ENCODE measurements around the gene GDPD4. TPM values are rescaled to one million over a fixed set of nuclear protein-coding genes. Genes with fewer than 3 reads are reported as not detected.

GDPD4 gene
- total and polyA plus RNA-seq, 4 experiments from 2014 or later, result not detected

DNA sequence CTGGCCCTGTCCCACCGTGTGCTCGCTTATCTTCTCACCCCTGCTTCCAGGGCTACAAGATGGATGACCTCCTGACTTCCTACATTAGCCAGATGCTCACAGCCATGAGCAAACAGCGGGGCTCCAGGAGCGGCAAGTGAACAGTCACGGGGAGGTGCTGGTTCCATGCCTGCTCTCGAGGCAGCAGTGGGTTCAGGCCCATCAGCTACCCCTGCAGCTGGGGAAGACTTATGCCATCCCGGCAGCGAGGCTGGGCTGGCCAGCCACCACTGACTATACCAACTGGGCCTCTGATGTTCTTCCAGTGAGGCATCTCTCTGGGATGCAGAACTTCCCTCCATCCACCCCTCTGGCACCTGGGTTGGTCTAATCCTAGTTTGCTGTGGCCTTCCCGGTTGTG, 86.9 kb downstream of the GDPD4 start:
- no peak overlapping the region for H3K4me3 Mint-ChIP-seq
- Histone ChIP-seq H3K4me3 (ENCODE audit: low read length in 2 of 2) (no peak overlapping the region), H3K4me1 (ENCODE audit: insufficient read depth, low read length) (no peaks in the 10 kb centered on the region), H3K9me3 (ENCODE audit: control insufficient read depth in 1 of 2, low read length in 2 of 2) (no peaks in the 10 kb centered on the region), H3K36me3 (ENCODE audit: insufficient read depth, low read length) (no peaks in the 10 kb centered on the region), H3K27ac (ENCODE audit: low read depth, low read length) (no peak overlapping the region), H3K27me3 (ENCODE audit: insufficient read depth, low read length) (no peaks in the 10 kb centered on the region)
- peaks cover 0 to 8% (median 0%) of the 10 kb centered on the region in 8 donors for H3K9me3 Mint-ChIP-seq
- no peaks in the 10 kb centered on the region for H3K4me1 Mint-ChIP-seq
- ChIA-PET POLR2A (ENCODE audit: partially characterized antibody) (no interaction called here), CTCF (ENCODE audit: partially characterized antibody) (no interaction called here)
- intact Hi-C loops (cut with micrococcal nuclease), result no loop called here
- H3K27me3 Mint-ChIP-seq, result peaks cover 0 to under 1% of the 10 kb centered on the region in 2 donors
- DNase-seq, result no peak
- no peak overlapping the region for H3K27ac Mint-ChIP-seq
- no peaks in the 10 kb centered on the region for H3K36me3 Mint-ChIP-seq

DNA sequence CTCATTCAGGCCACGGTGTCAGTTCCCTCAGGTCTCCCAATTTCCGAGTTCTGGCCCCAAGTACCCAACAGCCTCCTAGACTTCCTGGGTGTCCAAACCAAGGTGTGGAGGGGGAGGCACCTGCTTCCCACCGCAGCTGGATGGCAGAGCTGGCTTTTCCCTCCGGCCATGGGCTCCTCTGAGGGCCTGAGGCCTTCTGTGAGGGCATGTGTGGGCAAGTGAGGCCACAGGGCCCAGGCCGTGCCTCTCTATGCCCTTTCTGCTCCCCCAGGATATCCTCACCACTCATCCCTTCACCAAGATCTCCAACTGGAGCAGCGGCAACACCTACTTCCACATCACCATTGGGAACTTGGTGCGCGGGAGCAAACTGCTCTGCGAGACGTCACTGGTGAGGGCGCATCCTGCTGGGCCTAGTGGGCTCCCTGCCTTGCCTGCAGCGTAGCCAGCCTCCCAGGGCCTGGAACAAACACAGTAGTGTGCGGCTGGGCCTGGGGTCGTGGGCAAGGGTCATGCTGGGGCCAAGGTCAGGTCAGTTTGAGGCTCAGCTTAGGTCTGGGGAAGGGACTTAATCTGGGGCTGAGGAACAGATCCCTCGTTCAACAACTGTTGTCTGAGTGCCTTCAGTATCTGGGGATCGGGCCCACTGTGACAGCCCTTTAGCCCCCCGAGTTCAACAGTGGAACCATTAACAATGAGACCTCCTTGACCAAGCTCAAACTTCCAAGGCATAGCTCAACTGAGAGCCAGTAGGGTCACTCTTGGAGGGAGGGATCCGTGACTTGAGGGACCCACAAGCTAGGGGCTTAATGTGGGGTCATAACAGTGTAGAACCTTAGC, 87.7 kb downstream of the GDPD4 start:
- CTCF ChIA-PET (ENCODE audit: partially characterized antibody), result no interaction called here
- Mint-ChIP-seq H3K27me3 (no peaks in the 10 kb centered on the region), H3K4me1 (no peaks in the 10 kb centered on the region), H3K4me3 (no peak overlapping the region), H3K36me3 (no peaks in the 10 kb centered on the region), H3K9me3 (peaks cover 0 to 2% (median 0%) of the 10 kb centered on the region in 8 donors), H3K27ac (no peak overlapping the region)
- no peaks in the 10 kb centered on the region for H3K27me3 ChIP-seq (ENCODE audit: insufficient read depth, low read length)
- intact Hi-C loops (cut with micrococcal nuclease), result no loop called here
- H3K36me3 ChIP-seq (ENCODE audit: insufficient read depth, low read length), result no peaks in the 10 kb centered on the region
- no peak for DNase-seq
- H3K4me3 ChIP-seq (ENCODE audit: low read length in 2 of 2), result no peak overlapping the region
- H3K9me3 ChIP-seq (ENCODE audit: control insufficient read depth in 1 of 2, low read length in 2 of 2), result no peaks in the 10 kb centered on the region
- H3K4me1 ChIP-seq (ENCODE audit: insufficient read depth, low read length), result no peaks in the 10 kb centered on the region
- POLR2A ChIA-PET (ENCODE audit: partially characterized antibody), result no interaction called here
- no peak overlapping the region for H3K27ac ChIP-seq (ENCODE audit: low read depth, low read length)

DNA sequence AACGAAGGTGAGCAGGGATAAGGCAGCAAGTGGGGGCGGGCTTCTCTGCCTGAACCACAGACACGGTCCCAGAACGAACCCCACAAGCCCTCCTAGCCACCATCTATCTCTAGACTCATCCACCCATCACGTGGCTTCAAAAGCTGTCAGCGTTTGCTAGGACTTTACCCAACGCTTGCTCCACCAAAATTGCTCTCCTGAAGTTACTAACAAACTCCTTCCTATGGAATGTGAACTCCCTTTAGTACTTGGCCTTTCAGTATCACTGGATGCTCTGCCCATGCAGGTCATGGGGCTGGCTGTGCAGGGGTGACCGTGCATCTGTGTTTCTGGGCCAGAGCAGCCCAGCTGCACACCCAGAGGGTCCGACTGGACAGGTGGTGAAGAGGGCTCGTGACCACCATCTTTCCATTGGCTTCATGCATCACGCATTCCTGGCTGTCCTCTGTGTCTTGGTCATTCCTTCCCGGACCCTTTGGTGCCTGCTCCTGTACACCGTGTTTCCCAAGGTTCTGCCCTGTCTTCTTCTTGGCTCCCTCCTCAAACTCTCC, 88.4 kb downstream of the GDPD4 start:
- Histone ChIP-seq H3K27me3 (ENCODE audit: insufficient read depth, low read length) (no peaks in the 10 kb centered on the region), H3K36me3 (ENCODE audit: insufficient read depth, low read length) (no peaks in the 10 kb centered on the region), H3K9me3 (ENCODE audit: control insufficient read depth in 1 of 2, low read length in 2 of 2) (no peaks in the 10 kb centered on the region), H3K4me1 (ENCODE audit: insufficient read depth, low read length) (no peaks in the 10 kb centered on the region), H3K27ac (ENCODE audit: low read depth, low read length) (no peak overlapping the region), H3K4me3 (ENCODE audit: low read length in 2 of 2) (no peak overlapping the region)
- Mint-ChIP-seq H3K9me3 (no peaks in the 10 kb centered on the region), H3K4me1 (no peaks in the 10 kb centered on the region), H3K27ac (no peak overlapping the region), H3K36me3 (no peaks in the 10 kb centered on the region), H3K27me3 (no peaks in the 10 kb centered on the region), H3K4me3 (no peak overlapping the region)
- ChIA-PET CTCF (ENCODE audit: partially characterized antibody) (no interaction called here), POLR2A (ENCODE audit: partially characterized antibody) (no interaction called here)
- no peak for DNase-seq
- intact Hi-C loops (cut with micrococcal nuclease), result no loop called here

DNA sequence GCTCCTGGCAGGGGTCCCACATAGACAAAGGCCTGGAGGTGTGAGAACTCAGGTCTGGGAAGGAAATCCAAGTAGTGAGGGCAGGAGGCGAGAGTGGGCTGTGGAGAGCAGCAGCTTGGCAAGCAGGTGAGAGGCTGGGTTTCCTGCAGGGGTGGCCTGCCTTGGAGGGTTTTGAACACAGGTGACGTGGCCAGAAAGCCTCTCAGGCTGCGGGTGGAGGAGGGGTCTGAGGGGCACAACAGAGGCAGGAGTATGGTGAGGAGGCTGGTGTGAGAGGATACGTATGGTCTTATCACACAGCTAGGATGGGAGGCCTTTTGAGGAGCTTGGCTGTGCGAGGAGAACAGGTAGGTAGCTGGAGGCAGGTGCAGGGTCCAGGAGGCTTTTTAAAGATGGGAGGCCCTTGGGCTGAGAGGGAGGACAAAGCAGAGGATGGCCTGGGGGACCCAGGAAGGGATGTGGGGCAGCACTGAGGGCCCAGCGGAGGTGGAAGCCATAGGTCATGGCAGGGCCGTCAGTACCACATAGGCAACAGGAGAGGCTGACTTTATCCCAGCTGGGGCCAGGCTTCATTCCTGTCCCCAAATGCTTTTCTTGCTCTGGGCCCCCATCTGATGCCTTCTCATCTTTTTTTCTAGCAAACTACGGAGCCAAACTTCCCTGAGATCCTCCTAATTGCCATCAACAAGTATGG, 89.0 kb downstream of the GDPD4 start:
- Histone ChIP-seq H3K4me3 (ENCODE audit: low read length in 2 of 2) (no peak overlapping the region), H3K9me3 (ENCODE audit: control insufficient read depth in 1 of 2, low read length in 2 of 2) (no peaks in the 10 kb centered on the region), H3K27me3 (ENCODE audit: insufficient read depth, low read length) (no peaks in the 10 kb centered on the region), H3K27ac (ENCODE audit: low read depth, low read length) (no peak overlapping the region), H3K36me3 (ENCODE audit: insufficient read depth, low read length) (no peaks in the 10 kb centered on the region), H3K4me1 (ENCODE audit: insufficient read depth, low read length) (no peaks in the 10 kb centered on the region)
- no peak overlapping the region for H3K27ac Mint-ChIP-seq
- H3K9me3 Mint-ChIP-seq, result no peaks in the 10 kb centered on the region
- H3K4me3 Mint-ChIP-seq, result no peak overlapping the region
- no peak for DNase-seq
- no peaks in the 10 kb centered on the region for H3K4me1 Mint-ChIP-seq
- H3K36me3 Mint-ChIP-seq, result no peaks in the 10 kb centered on the region
- intact Hi-C loops (cut with micrococcal nuclease), result no loop called here
- POLR2A ChIA-PET (ENCODE audit: partially characterized antibody), result no interaction called here
- CTCF ChIA-PET (ENCODE audit: partially characterized antibody), result no interaction called here
- no peaks in the 10 kb centered on the region for H3K27me3 Mint-ChIP-seq

DNA sequence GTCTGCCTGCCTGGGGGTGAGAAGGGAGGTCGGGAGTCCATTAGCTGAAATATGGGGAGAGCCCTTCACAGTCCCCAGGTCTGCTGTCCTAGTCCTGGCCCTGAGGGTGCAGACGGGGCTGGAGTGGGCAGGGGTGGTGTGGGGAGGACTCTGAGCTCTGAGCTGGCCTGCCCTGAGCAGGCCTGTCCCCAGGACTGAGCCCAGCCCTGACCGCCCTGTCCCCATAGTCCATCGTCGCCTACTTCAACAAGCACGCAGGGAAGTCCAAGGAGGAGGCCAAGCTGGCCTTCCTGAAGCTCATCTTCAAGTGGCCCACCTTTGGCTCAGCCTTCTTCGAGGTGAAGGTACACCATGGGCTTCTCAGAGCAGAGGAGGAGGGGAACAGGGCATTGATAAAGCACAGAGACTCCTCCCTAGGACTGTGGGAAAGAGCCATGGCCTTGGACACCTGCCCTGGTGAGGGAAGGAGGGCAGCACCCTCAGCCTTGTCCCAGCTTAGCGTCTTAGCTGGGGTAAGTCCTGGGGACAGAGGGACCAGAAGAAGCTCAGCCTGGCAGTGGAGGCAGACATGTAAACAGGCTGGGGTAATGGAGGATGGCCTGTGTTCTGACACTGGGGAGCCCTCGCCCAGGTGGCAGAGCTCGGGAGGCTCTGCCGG, 89.8 kb downstream of the GDPD4 start:
- ChIA-PET CTCF (ENCODE audit: partially characterized antibody) (no interaction called here), POLR2A (ENCODE audit: partially characterized antibody) (no interaction called here)
- Mint-ChIP-seq H3K36me3 (no peaks in the 10 kb centered on the region), H3K4me3 (no peak overlapping the region), H3K4me1 (no peaks in the 10 kb centered on the region), H3K27ac (no peak overlapping the region), H3K27me3 (no peaks in the 10 kb centered on the region), H3K9me3 (no peaks in the 10 kb centered on the region)
- intact Hi-C loops (cut with micrococcal nuclease), result no loop called here
- Histone ChIP-seq H3K4me3 (ENCODE audit: low read length in 2 of 2) (no peak overlapping the region), H3K9me3 (ENCODE audit: control insufficient read depth in 1 of 2, low read length in 2 of 2) (no peaks in the 10 kb centered on the region), H3K36me3 (ENCODE audit: insufficient read depth, low read length) (no peaks in the 10 kb centered on the region), H3K4me1 (ENCODE audit: insufficient read depth, low read length) (no peaks in the 10 kb centered on the region), H3K27ac (ENCODE audit: low read depth, low read length) (no peak overlapping the region), H3K27me3 (ENCODE audit: insufficient read depth, low read length) (no peaks in the 10 kb centered on the region)
- DNase-seq, result no peak

DNA sequence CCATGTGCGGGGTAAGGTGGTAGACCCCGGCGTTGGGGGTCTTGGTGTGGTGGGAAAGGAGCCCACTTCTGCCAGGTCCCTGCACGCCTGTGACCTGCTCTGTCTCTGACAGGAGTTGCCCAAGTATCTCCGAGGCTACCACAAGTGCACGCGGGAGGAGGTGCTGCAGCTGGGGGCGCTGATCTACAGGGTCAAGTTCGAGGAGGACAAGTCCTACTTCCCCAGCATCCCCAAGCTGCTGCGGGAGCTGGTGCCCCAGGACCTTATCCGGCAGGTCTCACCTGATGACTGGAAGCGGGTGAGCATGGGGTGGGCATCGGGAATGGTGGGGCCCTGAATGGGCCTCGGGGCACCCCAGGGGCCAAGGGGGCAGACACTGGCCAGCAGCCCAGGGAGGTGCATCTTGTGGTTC, 90.4 kb downstream of the GDPD4 start:
- Mint-ChIP-seq H3K27me3 (no peaks in the 10 kb centered on the region), H3K4me1 (no peaks in the 10 kb centered on the region), H3K4me3 (no peak overlapping the region), H3K9me3 (no peaks in the 10 kb centered on the region), H3K36me3 (no peaks in the 10 kb centered on the region), H3K27ac (no peak overlapping the region)
- Histone ChIP-seq H3K4me3 (ENCODE audit: low read length in 2 of 2) (no peak overlapping the region), H3K4me1 (ENCODE audit: insufficient read depth, low read length) (no peaks in the 10 kb centered on the region), H3K9me3 (ENCODE audit: control insufficient read depth in 1 of 2, low read length in 2 of 2) (no peaks in the 10 kb centered on the region), H3K27me3 (ENCODE audit: insufficient read depth, low read length) (no peaks in the 10 kb centered on the region), H3K27ac (ENCODE audit: low read depth, low read length) (no peak overlapping the region), H3K36me3 (ENCODE audit: insufficient read depth, low read length) (no peaks in the 10 kb centered on the region)
- intact Hi-C loops (cut with micrococcal nuclease), result no loop called here
- ChIA-PET POLR2A (ENCODE audit: partially characterized antibody) (no interaction called here), CTCF (ENCODE audit: partially characterized antibody) (no interaction called here)
- DNase-seq, result no peak

DNA sequence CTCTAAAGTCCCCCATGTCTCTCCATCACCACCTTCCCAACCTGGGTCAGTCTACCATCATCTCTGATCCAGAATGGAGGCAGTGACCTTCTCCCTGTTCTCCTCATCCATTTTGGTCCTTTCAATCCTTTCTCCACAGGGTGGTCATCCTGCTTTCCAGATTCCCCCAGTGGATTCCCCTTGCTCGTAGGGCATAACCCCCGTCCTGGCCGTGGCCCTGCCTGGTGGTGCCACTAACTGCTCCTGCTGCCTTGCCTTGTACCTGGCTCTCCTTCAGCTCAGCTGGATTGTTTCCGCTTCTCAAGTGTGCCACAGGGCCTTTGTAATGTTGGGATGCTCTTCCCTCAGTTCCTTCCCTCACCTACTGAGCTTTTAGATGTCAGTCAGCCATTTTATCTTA, 91.8 kb downstream of the GDPD4 start:
- no peak for DNase-seq
- ChIA-PET POLR2A (ENCODE audit: partially characterized antibody) (no interaction called here), CTCF (ENCODE audit: partially characterized antibody) (no interaction called here)
- H3K4me3 ChIP-seq (ENCODE audit: low read length in 2 of 2), result no peak overlapping the region
- no peaks in the 10 kb centered on the region for H3K9me3 Mint-ChIP-seq
- no peaks in the 10 kb centered on the region for H3K9me3 ChIP-seq (ENCODE audit: control insufficient read depth in 1 of 2, low read length in 2 of 2)
- no peak overlapping the region for H3K27ac Mint-ChIP-seq
- no peaks in the 10 kb centered on the region for H3K4me1 ChIP-seq (ENCODE audit: insufficient read depth, low read length)
- no peaks in the 10 kb centered on the region for H3K27me3 Mint-ChIP-seq
- no peaks in the 10 kb centered on the region for H3K36me3 Mint-ChIP-seq
- H3K27ac ChIP-seq (ENCODE audit: low read depth, low read length), result no peak overlapping the region
- H3K4me1 Mint-ChIP-seq, result no peaks in the 10 kb centered on the region
- no peak overlapping the region for H3K4me3 Mint-ChIP-seq
- no peaks in the 10 kb centered on the region for H3K36me3 ChIP-seq (ENCODE audit: insufficient read depth, low read length)
- H3K27me3 ChIP-seq (ENCODE audit: insufficient read depth, low read length), result no peaks in the 10 kb centered on the region
- intact Hi-C loops (cut with micrococcal nuclease), result no loop called here
